Muscle of leg (tissue), 11 donors: ENCODE results near the gene XG. TPM values are rescaled to one million over a fixed set of nuclear protein-coding genes. Genes with fewer than 3 reads are reported as not detected.
"Not testable (repeated sequence)": the region's sequence is repeated elsewhere in the genome, so short reads cannot be mapped to it uniquely, and the experiment has no call there.

Experiments
- DNase-seq: peaks from one replicate; pipeline ENCODE4 v3.0.0; 2013
- H3K27ac ChIP-seq: one replicate; pipeline ENCODE4 v1.5.1; 2013; ENCODE audit warnings: mild to moderate bottlenecking, low read length, control low read depth
- H3K27me3 ChIP-seq: one replicate; pipeline ENCODE4 v1.6.1; 2013; ENCODE audit warnings: low read length; ENCODE audit not compliant: control insufficient read depth, insufficient read depth
- H3K36me3 ChIP-seq: one replicate; pipeline ENCODE4 v1.6.1; 2013; ENCODE audit warnings: low read length; ENCODE audit not compliant: control insufficient read depth, insufficient read depth
- H3K4me1 ChIP-seq: one replicate; pipeline ENCODE4 v1.6.1; 2013; ENCODE audit warnings: low read length; ENCODE audit not compliant: control insufficient read depth, insufficient read depth
- H3K4me3 ChIP-seq: one replicate; pipeline ENCODE4 v1.5.1; 2013; ENCODE audit warnings: low read length, control low read depth
- H3K9me3 ChIP-seq: replicated peaks from 2 replicates; pipeline ENCODE4 v1.6.1; 2013; ENCODE audit warnings: low read depth, low read length; ENCODE audit not compliant: control insufficient read depth
- WGBS: methylation state at CpG from one replicate; pipeline ENCODE4 v1.1.5; 2013; ENCODE audit warnings: missing lambda C conversion rate; ENCODE audit not compliant: insufficient coverage; 5-methylcytosine and 5-hydroxymethylcytosine counted together
- polyA plus RNA-seq, 8 donors: library from polyadenylated mRNA; unstranded; fragments of 120-200 nt; gene quantifications; one replicate each; pipeline versions ENCODE4 v1.2.1 to v1.2.3, GENCODE V29; 2013; ENCODE audit warnings: inconsistent platforms in 1 of 8, low replicate concordance in 1 of 8; ENCODE audit not compliant: insufficient read length in 8 of 8, insufficient read depth in 1 of 8
- total RNA-seq: library from RNA; stranded (reverse); fragments of 120-200 nt; gene quantifications from one replicate; pipeline ENCODE4 v1.2.4, GENCODE V29; 2013

XG gene
- total and polyA plus RNA-seq, 9 donors, result 0.25 to 3.7 (median 1.0) TPM

DNA sequence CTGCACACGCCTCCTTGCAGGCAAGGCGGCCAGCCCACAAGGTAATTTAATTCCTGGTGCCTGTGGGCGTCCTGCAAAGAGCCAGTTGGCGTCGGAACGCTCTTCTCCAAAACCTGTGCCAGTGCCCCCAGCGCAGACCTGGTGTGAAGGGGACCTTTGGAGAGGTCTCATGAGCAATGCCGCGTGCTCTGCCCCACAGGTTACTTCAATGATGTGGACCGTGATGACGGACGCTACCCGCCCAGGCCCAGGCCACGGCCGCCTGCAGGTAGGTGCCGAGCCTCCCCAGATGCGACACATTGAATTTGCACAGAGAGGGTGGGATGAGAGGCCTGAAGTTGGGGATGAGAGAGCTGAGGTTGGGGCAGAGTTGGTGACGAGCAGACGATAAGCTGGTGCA lies 42.5 kb downstream of the XG start:
- H3K4me3 ChIP-seq, result no peak overlapping the region
- no peaks in the 10 kb centered on the region for H3K36me3 ChIP-seq
- peaks cover 6% of the 10 kb centered on the region for H3K27me3 ChIP-seq
- no peak overlapping the region for H3K27ac ChIP-seq
- no peaks in the 10 kb centered on the region for H3K9me3 ChIP-seq
- DNase-seq, result no peak
- H3K4me1 ChIP-seq, result no peaks in the 10 kb centered on the region
- WGBS, result 92% methylated on average over 19 of the region's 19 CpGs

GRCh38 chrX:2796808-2797207 lies 45.0 kb downstream of the XG start:
- not testable (repeated sequence) for H3K27ac ChIP-seq, H3K4me3 ChIP-seq, H3K9me3 ChIP-seq, H3K27me3 ChIP-seq, H3K4me1 ChIP-seq, H3K36me3 ChIP-seq, DNase-seq
- WGBS, result 44% methylated on average over 6 of the region's 15 CpGs

GRCh38 chrX:2799369-2799768 lies 47.5 kb downstream of the XG start:
- DNase-seq, result no peak
- no peaks in the 10 kb centered on the region for H3K36me3 ChIP-seq
- no peak overlapping the region for H3K27ac ChIP-seq
- H3K27me3 ChIP-seq, result no peaks in the 10 kb centered on the region
- H3K9me3 ChIP-seq, result no peaks in the 10 kb centered on the region
- H3K4me3 ChIP-seq, result no peak overlapping the region
- 37% methylated on average over 3 of the region's 4 CpGs for WGBS
- H3K4me1 ChIP-seq, result no peaks in the 10 kb centered on the region

- not testable (repeated sequence) for H3K27me3 ChIP-seq, H3K9me3 ChIP-seq, H3K36me3 ChIP-seq, H3K27ac ChIP-seq, DNase-seq, H3K4me1 ChIP-seq, H3K4me3 ChIP-seq
- WGBS, result no CpG with 5 or more reads among the region's 5 CpGs
Observed at GRCh38 chrX:2799980-2800379, 48.1 kb downstream of the XG start.

DNA sequence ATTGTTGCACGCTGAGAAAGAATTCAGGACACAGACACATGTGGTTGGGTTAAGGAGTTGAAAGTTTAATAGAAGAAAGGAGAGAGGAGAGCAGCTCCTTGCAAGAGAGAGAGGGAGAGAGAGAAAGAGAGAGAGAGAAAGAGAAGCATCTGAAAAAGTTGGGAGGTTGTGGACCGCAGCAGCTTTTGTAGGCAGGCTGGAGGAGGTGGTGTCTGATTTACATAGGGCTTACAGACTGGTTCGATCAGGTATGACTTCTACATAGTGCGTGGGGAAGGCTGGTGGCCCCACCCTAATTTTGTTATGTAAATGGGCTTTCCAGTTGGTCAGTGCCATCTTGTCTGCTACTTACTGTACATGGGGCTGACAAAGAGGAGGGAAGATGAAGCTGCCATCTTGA lies 49.4 kb downstream of the XG start:
- DNase-seq, result no peak
- no peaks in the 10 kb centered on the region for H3K4me1 ChIP-seq
- H3K27me3 ChIP-seq, result peaks cover 3% of the 10 kb centered on the region
- no peaks in the 10 kb centered on the region for H3K36me3 ChIP-seq
- no peaks in the 10 kb centered on the region for H3K9me3 ChIP-seq
- WGBS, result 82% methylated on average over 4 of the region's 4 CpGs
- H3K4me3 ChIP-seq, result no peak overlapping the region
- H3K27ac ChIP-seq, result no peak overlapping the region

- not testable (repeated sequence) for DNase-seq, H3K4me1 ChIP-seq, H3K4me3 ChIP-seq, H3K9me3 ChIP-seq, H3K27ac ChIP-seq, H3K27me3 ChIP-seq, H3K36me3 ChIP-seq
- WGBS, result 67% methylated on average over 4 of the region's 18 CpGs
Observed at GRCh38 chrX:2802376-2803090, 50.7 kb downstream of the XG start.

DNA sequence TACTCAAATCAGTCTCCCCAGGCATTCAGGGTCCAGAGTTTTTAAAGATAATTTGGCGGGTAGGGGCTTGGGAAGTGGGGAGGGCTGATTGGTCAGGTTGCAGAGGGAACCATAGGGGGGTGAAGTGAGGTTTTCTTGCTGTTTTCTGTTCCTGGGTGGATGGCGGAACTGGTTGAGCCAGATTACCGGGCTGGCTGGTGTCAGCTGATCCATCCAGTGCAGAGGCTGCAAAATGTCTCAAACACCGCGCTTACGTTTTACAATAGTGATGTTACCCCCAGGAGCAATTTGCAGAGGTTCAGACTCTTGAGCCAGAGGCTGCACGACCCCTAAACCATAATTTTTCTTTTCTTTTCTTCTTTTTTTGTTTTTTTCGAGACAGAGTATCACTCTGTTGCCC lies 51.6 kb downstream of the XG start:
- not testable (repeated sequence) for DNase-seq, H3K27me3 ChIP-seq, H3K27ac ChIP-seq, H3K4me1 ChIP-seq, H3K4me3 ChIP-seq, H3K9me3 ChIP-seq, H3K36me3 ChIP-seq
- WGBS, result 64% methylated on average over 7 of the region's 8 CpGs

- 9% methylated on average over 5 of the region's 18 CpGs for WGBS
- DNase-seq, result peak; percentile 38
- H3K36me3 ChIP-seq, H3K9me3 ChIP-seq, H3K27me3 ChIP-seq, H3K27ac ChIP-seq, H3K4me1 ChIP-seq, H3K4me3 ChIP-seq: not testable (repeated sequence)
Observed at GRCh38 chrX:2804106-2804843, 52.4 kb downstream of the XG start.

GRCh38 chrX:2804858-2805257 lies 53.0 kb downstream of the XG start:
- H3K27me3 ChIP-seq, H3K36me3 ChIP-seq, H3K4me1 ChIP-seq, H3K27ac ChIP-seq, H3K4me3 ChIP-seq, H3K9me3 ChIP-seq: not testable (repeated sequence)
- WGBS, result 13% methylated on average over 16 of the region's 20 CpGs
- DNase-seq, result peak; percentile 61

DNA sequence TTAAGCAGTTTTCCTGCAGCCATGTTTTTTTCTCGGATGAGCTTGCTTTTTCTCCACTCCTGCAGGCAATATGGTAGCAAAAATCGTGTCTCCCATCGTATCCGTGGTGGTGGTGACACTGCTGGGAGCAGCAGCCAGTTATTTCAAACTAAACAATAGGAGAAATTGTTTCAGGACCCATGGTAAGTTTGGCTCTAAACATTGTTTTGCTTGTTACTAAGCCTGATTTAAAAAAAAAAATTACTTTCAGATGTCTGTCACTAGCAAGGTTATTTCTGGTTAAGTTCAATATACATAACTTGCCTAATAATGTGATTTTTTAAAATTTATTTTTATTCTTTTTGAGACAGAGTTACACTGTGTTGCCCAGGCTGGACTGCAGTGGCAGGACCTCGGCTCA lies 59.4 kb downstream of the XG start:
- 100% methylated on average over 1 of the region's 5 CpGs for WGBS
- H3K4me1 ChIP-seq, result no peaks in the 10 kb centered on the region
- H3K4me3 ChIP-seq, result no peak overlapping the region
- DNase-seq, result no peak
- H3K27me3 ChIP-seq, result peaks cover 5% of the 10 kb centered on the region
- H3K9me3 ChIP-seq, result no peaks in the 10 kb centered on the region
- H3K27ac ChIP-seq, result no peak overlapping the region
- no peaks in the 10 kb centered on the region for H3K36me3 ChIP-seq
